Esophagus squamous epithelium (tissue), 5 donors: ENCODE results near the gene NMUR2. TPM values are rescaled to one million over a fixed set of nuclear protein-coding genes. Genes with fewer than 3 reads are reported as not detected.

Source experiments
- DNase-seq: peaks from one replicate; lab custom pipeline; 2025; lab: John Stamatoyannopoulos, UW
- H3K27ac ChIP-seq, 4 donors: fragments of 200-600 bp; sonication (generic); one replicate each; pipeline ENCODE4 v1.5.1; 2016 to 2019; ENCODE audit warnings: mild to moderate bottlenecking in 1 of 4
- H3K27me3 ChIP-seq, 4 donors: fragments of 200-600 bp; sonication (generic); 1 replicate in 3 of 4; 2 replicates in 1 of 4; pipeline versions ENCODE4 v1.5.1 to v1.6.0; 2017 to 2021; ENCODE audit warnings: antibody characterized with exemption in 1 of 4
- H3K36me3 ChIP-seq, 3 donors: fragments of 200-600 bp; sonication (generic); one replicate each; pipeline ENCODE4 v1.5.1; 2016 to 2019
- H3K4me1 ChIP-seq, 3 donors: fragments of 200-600 bp; sonication (generic); one replicate each; pipeline ENCODE4 v1.5.1; 2017 to 2019
- H3K4me3 ChIP-seq, 4 donors: fragments of 200-600 bp; sonication (generic); 1 replicate in 3 of 4; 2 replicates in 1 of 4; pipeline ENCODE4 v1.5.1; 2016 to 2019; ENCODE audit warnings: mild to moderate bottlenecking in 2 of 4, moderate library complexity in 1 of 4
- H3K9me3 ChIP-seq, 3 donors: fragments of 200-600 bp; sonication (generic); one replicate each; pipeline ENCODE4 v1.5.1; 2016 to 2019
- CTCF ChIP-seq, 6 experiments: fragments of 450-650 bp in 4 of 6; fragments of 200-600 bp in 2 of 6; sonication (generic) in 2 of 6; IDR thresholded peaks; one replicate each; pipeline ENCODE4 v1.5.1; 2016 to 2019; ENCODE audit warnings: antibody characterized with exemption in 6 of 6, mild to moderate bottlenecking in 4 of 6, moderate library complexity in 4 of 6
- POLR2A ChIP-seq, 4 donors: fragments of 450-650 bp; IDR thresholded peaks; one replicate each; pipeline ENCODE4 v1.6.1; 2017; ENCODE audit warnings: antibody characterized with exemption in 4 of 4, mild to moderate bottlenecking in 4 of 4, moderate library complexity in 3 of 4
- WGBS, 2 donors: methylation state at CpG; one replicate each; pipeline ENCODE4 v1.1.5; 2018; 5-methylcytosine and 5-hydroxymethylcytosine counted together
- intact Hi-C: fragments of 100-400 bp; cut with DNase I; formaldehyde crosslinking; loops from one replicate; pipeline ENCODE4 v1.15.0; 2022
- total RNA-seq, 4 donors: library from RNA; depleted of rRNA; stranded (reverse); fragments of >200 nt; gene quantifications; one replicate each; pipeline ENCODE4 v1.1.0, GENCODE V29; 2016
- donor health status: DM: yes; HTN: yes; CAD: no.

Gene NMUR2
- total RNA-seq, 4 donors from 2014 or later = not detected

- WGBS, 2 donors = 71 to 83% methylated on average over 2 of the region's 2 CpGs
Measured at GRCh38 chr5:152425083-152425482, 20.0 kb upstream of the NMUR2 start.

GRCh38 chr5:152424501-152424900 is 19.4 kb upstream of the NMUR2 start:
- Histone ChIP-seq H3K4me3 (no peak overlapping the region), H3K36me3 (no peaks in the 10 kb centered on the region), H3K4me1 (no peaks in the 10 kb centered on the region), H3K27me3 (no peaks in the 10 kb centered on the region), H3K27ac (no peak overlapping the region), H3K9me3 (no peaks in the 10 kb centered on the region)
- DNase-seq = no peak
- TF ChIP-seq CTCF (IDR thresholded peaks at IDR 0.05) (no peak), POLR2A (IDR thresholded peaks at IDR 0.05) (no peak)
- WGBS, 2 donors = 44 to 50% methylated on average over 2 of the region's 2 CpGs
- intact Hi-C loops = no loop called here

More at GRCh38 chr5:152425083-152425482, 20.0 kb upstream of the NMUR2 start:
- Histone ChIP-seq H3K27me3 (no peaks in the 10 kb centered on the region), H3K4me1 (no peaks in the 10 kb centered on the region), H3K36me3 (no peaks in the 10 kb centered on the region), H3K9me3 (no peaks in the 10 kb centered on the region), H3K27ac (no peak overlapping the region), H3K4me3 (no peak overlapping the region)
- intact Hi-C loops = no loop called here
- TF ChIP-seq CTCF (IDR thresholded peaks at IDR 0.05) (no peak), POLR2A (IDR thresholded peaks at IDR 0.05) (no peak)
- DNase-seq = no peak

- intact Hi-C loops = no loop called here
- Histone ChIP-seq H3K4me1 (no peaks in the 10 kb centered on the region), H3K4me3 (no peak overlapping the region), H3K27ac (no peak overlapping the region), H3K36me3 (no peaks in the 10 kb centered on the region), H3K27me3 (no peaks in the 10 kb centered on the region), H3K9me3 (no peaks in the 10 kb centered on the region)
- TF ChIP-seq POLR2A (IDR thresholded peaks at IDR 0.05) (no peak), CTCF (IDR thresholded peaks at IDR 0.05) (no peak)
- WGBS, 2 donors = 58 to 59% methylated on average over 2 of the region's 2 CpGs
- no peak for DNase-seq
Measured at GRCh38 chr5:152422081-152422480, 17.0 kb upstream of the NMUR2 start.

GRCh38 chr5:152412129-152412528 is 7.0 kb upstream of the NMUR2 start:
- 64 to 79% methylated on average over 1 of the region's 1 CpG for WGBS, 2 donors
- no peaks in the 10 kb centered on the region for H3K4me1 ChIP-seq
- no peaks in the 10 kb centered on the region for H3K9me3 ChIP-seq
- H3K36me3 ChIP-seq = no peaks in the 10 kb centered on the region
- no peak overlapping the region for H3K4me3 ChIP-seq
- no peak for TF ChIP-seq POLR2A (IDR thresholded peaks at IDR 0.05)
- TF ChIP-seq CTCF (IDR thresholded peaks at IDR 0.05) = no peak
- DNase-seq = no peak
- no peak overlapping the region for H3K27ac ChIP-seq
- intact Hi-C loops = no loop called here
- H3K27me3 ChIP-seq = no peaks in the 10 kb centered on the region

GRCh38 chr5:152406082-152406481 is 1.0 kb upstream of the NMUR2 start:
- WGBS, 2 donors = 65 to 70% methylated on average over 1 of the region's 1 CpG
- intact Hi-C loops = no loop called here
- no peaks in the 10 kb centered on the region for H3K4me1 ChIP-seq
- TF ChIP-seq POLR2A (IDR thresholded peaks at IDR 0.05) (no peak), CTCF (IDR thresholded peaks at IDR 0.05) (no peak)
- no peak overlapping the region for H3K4me3 ChIP-seq
- H3K36me3 ChIP-seq = no peaks in the 10 kb centered on the region
- no peaks in the 10 kb centered on the region for H3K9me3 ChIP-seq
- no peak overlapping the region for H3K27ac ChIP-seq
- DNase-seq = no peak
- H3K27me3 ChIP-seq = no peaks in the 10 kb centered on the region
